NCI-H1105 treated with DMSO at 0.1 percent for 48 hours (cell line): ENCODE data around the gene GPR27.

Experiments
- DNase-seq: peaks from one replicate; lab custom pipeline; 2025; lab: John Stamatoyannopoulos, UW

GPR27 gene

DNA sequence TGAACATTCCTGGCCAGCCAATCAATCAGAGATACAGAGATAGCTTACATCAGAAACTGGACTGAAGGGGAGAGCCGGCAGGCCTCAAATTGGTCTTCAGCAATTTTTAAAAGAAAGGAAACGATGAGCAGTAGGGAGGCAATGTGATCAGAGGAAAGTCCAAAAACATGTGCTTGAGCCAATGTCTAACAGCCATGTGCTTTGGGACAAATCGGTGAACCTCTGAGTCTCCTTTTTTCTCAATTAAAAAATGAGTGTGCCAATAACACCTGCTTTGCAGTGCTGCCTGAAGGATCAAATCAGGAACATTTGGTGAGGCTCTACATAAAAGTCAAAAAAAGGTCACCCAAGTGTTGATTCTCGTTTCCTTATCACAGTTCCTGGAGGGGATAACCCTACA lies 21.0 kb upstream of the GPR27 start:
- no peak for DNase-seq

GRCh38 chr3:71733319-71733718 lies 20.3 kb upstream of the GPR27 start:
- no peak for DNase-seq

- DNase-seq, result no peak
These were observed 18.8 kb upstream of the GPR27 start for GRCh38 chr3:71734881-71735280.

- DNase-seq, result no peak
These were observed 11.0 kb upstream of the GPR27 start for GRCh38 chr3:71742621-71743020.

DNA sequence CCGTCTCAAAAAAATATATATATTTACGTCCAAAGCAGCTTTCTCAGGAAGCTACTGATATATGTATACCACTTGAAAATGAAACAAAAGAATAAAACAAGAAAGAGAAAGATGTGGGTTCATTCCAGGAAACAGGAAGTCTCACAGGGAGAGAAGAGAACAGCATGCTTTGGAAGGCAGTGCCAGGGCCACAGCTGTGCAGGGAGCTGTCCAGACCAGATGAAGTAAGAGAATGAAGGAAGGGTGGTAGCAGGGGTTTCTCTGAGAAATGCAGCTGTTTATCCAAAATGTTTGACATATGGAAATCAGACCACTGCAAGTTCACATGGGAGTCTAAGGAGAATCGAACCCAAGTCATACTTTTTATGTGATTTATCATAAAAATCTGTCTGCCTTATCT lies 8.9 kb upstream of the GPR27 start:
- no peak for DNase-seq

DNA sequence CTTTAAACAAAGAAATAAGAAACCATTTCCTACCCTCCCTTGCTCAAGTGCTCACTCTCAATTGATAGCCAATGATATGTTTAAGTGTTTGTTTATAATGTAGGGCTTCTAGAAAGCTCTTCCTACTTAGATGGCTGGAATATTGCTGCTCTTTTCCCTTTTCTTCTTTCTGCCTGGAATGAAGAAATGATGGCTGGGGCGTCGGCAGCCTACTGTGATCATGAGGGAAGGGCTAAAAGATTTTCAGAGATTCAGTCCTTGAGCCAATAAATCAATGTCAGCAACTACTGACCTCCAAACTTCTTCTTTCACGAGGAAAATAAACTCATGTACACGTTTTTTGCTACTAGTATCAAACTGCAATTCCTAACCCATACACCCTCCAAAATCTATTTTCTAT lies 2.1 kb upstream of the GPR27 start:
- DNase-seq, result no peak

DNA sequence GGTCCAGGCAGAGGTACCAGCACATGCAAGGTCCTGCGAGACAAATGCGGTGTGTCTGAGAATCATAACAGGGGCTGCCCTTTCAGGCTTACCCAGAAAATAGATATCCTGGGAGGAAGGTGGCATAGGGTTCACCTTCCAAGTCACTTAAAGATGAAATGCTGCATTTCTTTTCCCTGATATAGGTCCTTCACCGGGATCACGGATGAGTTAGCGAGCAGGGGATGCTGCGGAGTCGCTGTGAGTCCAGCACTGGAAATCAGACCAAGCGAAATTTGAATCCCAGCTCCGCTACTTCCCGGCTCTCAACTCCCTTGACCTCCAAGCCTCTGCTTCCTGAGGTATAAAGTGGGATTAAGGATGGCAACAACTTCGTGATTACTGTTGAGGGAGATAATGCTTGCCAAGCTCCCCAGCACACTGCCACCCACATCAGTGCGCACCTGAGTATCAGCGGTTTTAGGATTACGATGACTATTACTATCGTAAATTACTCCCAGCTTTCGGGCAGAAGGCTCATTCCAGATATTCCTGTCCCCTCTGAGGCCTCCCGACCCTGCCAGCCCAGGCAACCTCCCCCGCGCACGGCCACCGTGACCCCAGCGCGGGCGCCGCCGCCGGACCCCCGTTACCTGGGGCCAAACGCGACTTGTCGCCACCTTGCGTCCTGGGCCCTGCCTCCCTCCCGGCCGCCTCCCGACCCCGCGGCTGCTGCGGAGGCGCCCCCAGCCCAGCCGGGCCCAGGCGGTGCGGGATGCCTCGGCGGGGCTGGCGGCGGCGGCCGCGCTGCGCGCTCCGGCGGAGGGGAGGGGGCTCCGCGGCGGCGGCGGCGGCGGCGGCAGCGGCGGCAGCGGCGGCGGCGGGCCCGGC lies 589 bp upstream of the GPR27 start:
- no peak for DNase-seq

DNA sequence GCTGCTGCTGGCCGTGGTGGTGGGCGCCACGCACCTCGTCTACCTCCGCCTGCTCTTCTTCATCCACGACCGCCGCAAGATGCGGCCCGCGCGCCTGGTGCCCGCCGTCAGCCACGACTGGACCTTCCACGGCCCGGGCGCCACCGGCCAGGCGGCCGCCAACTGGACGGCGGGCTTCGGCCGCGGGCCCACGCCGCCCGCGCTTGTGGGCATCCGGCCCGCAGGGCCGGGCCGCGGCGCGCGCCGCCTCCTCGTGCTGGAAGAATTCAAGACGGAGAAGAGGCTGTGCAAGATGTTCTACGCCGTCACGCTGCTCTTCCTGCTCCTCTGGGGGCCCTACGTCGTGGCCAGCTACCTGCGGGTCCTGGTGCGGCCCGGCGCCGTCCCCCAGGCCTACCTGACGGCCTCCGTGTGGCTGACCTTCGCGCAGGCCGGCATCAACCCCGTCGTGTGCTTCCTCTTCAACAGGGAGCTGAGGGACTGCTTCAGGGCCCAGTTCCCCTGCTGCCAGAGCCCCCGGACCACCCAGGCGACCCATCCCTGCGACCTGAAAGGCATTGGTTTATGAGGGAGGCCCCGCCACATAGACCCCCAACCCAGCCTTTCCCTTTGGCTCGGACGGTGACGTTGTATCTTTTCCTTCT lies 1.1 kb downstream of the GPR27 start:
- DNase-seq, result no peak

DNA sequence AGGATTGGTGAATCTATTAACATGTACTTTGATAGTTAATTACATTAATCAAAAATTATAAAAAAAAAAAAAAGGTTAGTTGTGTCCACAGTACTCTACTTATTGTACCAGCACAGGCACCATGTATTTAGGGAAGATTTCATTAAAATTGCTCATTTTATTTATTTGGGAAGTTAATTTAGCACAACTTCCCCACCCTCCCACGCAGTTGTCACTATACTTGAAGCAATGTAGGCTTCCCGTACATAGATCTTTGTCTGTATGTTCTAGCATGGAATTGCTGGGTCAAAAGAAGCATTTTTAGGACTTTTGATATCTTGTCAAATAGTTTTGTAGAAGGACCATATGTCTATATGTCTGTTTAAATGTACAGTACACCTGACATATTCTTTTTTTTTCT lies 4.4 kb downstream of the GPR27 start:
- no peak for DNase-seq

GRCh38 chr3:71759401-71759800 lies 5.7 kb downstream of the GPR27 start:
- no peak for DNase-seq

DNA sequence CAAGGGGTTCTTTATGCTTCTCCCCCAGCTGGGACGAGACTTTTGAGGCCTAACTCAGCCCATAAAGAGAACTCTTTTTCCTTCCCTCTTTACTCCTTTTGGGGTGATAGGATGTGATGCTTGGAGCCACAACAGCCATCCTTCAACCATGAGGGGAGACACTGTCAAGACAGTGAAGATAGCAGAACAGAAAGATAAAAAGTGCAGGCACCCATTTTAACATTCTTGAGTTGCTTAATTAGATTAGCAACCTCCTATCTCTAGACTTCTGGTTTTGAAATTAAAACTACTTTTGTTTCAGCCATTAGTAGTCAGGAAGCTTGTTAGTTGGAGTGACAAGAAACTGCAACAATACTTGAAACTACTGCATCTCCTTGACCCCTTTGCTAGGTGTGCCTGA lies 6.5 kb downstream of the GPR27 start:
- no peak for DNase-seq

DNA sequence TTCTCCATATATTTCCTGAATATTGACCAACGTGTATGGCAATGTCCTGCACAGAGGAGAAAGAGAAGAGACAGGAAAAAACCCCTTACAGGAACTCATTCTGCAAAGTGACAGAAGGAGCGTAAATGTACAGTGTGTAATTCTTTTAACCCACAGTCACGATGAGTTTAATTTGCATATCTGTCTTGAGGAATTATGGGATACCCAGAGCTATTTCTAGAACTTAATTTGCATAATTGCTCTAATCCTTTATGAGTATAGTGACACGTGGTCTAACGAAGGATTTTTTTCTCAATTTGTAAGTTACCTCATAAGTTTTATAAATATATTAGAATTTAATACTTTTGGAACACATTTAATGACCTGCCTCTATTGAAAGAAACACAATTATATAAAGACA lies 9.8 kb downstream of the GPR27 start:
- DNase-seq, result no peak

- no peak for DNase-seq
These were observed 17.5 kb downstream of the GPR27 start for GRCh38 chr3:71771126-71771525.

- DNase-seq, result no peak
These were observed 18.2 kb downstream of the GPR27 start for GRCh38 chr3:71771884-71772283.

- no peak for DNase-seq
These were observed 22.9 kb downstream of the GPR27 start for GRCh38 chr3:71776538-71776937.

- DNase-seq, result no peak
These were observed 24.7 kb downstream of the GPR27 start for GRCh38 chr3:71778353-71778752.

DNA sequence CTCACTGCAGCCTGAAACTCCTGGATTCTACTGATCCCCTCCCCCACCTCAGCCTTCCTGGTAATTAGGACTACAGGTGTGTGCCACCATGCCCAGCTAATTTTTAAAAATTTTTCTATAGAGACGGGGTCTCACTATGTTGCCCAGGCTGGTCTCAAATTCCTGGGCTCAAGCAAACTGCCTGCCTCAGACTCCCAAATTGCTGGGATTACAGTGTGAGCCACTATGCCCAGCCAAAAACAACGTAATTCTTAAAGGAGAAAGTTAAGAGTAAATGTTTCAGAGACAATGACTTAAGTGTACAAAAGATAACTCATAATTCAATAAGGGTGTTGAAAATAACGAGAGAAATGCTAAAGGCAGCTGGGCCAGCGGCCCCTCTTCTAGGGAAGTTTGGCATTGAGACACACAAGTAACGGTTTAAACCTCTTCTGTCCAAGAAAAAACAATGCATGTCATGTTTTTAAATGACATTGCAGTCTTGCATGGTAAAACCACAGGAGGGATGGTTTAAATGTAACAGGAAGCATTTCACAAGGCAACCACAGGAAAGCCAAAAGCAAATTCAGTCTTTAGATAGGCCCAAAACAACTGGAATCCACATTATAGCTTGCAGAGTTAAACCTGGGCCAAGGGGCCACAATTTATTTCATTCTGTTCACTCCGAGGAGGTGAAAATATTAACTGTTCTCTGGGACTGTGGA lies 26.2 kb downstream of the GPR27 start:
- DNase-seq, result no peak

DNA sequence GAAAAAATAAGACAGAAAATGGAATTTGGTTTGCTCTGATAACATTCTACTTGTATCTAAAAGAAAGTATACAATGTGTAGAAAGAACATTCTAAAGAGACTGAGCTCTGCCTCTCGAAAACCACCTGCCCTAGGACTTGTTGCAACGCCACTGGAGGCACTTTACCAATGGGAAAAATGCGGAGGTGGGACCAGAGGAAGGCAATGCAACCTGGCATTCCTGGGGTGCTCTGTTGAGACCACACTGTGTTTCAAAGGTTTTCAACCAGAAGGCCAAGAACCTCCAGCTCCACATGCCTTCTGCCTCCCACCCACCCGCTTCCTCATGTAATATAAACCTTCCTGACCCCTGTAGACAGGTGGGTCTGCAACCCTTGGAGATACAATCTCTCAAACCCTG lies 26.8 kb downstream of the GPR27 start:
- no peak for DNase-seq

GRCh38 chr3:71783152-71783551 lies 29.5 kb downstream of the GPR27 start:
- no peak for DNase-seq

DNA sequence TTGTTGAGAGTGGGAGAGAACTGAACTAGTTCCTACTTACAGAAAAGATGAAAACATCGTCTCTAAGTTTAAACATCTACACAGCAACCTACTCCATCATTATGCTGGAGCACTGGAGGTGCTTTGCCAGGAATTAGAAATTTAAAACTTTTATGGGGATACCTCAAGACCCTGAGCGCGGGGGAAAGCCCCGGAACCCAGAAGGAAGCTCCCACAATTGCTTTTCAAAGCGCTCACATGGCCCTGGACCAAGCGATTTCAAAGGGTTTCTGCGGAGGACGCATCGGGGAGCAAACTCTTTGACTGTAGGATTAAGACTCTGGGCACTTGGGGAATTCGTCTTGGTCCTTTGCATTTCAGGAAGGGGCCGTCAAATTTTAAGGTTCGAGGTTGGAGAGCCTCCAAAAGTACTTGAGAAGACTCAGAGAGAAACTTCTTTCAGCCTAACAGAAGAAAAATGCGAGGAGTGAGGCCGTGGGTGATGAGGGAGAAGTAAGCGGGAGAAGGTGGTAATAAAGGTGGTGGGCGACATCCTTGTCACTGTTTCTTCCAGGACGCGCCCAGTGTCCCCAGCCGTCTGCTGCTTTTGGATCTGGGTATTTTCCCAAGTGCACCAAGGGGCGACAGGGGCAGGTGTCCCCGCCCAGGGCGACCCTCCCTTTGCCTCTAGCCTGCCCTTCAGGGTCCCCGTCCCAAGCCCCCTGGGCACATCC lies 30.7 kb downstream of the GPR27 start:
- no peak for DNase-seq

DNA sequence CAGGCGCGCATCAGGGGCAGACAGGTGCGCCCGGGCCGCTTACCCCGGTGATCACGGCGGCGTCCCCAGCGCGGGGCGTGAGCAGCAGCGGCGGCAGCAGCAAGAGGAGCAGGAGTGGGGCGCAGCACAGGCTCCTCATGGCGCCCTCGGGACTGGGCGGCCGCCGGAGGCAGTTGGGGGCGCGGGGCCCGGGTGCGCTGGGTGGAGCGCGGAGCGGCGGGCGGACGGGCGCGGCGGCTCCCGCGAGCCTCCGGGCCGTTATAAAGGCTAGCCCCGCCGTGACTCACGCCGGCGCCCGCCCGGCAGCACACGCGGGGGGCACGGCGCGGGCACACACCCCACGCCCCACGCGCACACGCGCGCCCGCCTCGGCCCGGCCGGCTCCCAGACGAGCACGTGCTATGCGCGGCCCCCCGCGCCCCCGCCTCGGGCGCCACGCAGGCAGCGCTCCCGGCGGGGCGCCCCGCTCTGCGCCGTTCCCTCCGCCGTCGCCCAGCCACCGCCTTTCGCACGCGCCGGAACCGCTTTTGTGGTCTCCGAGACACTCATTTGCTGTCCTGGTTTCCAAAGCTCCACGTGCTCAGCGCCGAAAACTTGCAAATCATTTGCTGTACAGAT lies 31.4 kb downstream of the GPR27 start, which contains the start of gene PROK2:
Gene PROK2 (minus strand): TSS at position 235 of the 618 bp plus-strand sequence. CDS start 96 bp downstream, at position 139.
- no peak for DNase-seq
